Naive thymus-derived CD8-positive, alpha-beta T cell (primary cell): ENCODE data around the gene TMEM164. TPM values are rescaled to one million over a fixed set of nuclear protein-coding genes. Genes with fewer than 3 reads are reported as not detected.

Source experiments
- ATAC-seq, 2 donors: fragments of 150-1000 bp; cut with Tn5 transposase in 1 of 2; sonication (Bioruptor Pico), chemical (Tn5 transposase) in 1 of 2; 1 replicate in 1 of 2; 2 replicates in 1 of 2; pipeline ENCODE4 v1.10.0; 2021; ENCODE audit warnings: mild to moderate bottlenecking in 2 of 2, moderate library complexity in 2 of 2
- POLR2A ChIA-PET: fragments of 350-600 bp; sonication (Branson Sonifier 250); formaldehyde crosslinking; loops from one replicate; lab custom pipeline; 2021; ENCODE audit warnings: antibody characterized with exemption; lab: Charles Lee
- DNase-seq, 10 donors: peaks; one replicate each; pipeline versions ENCODE4 v3.0.0 to v3.0.0-alpha.2; 2020 to 2022
- H3K27ac Mint-ChIP-seq, 10 donors: one replicate each; pipeline ENCODE4 v1.8.0; 2020 to 2022; ENCODE audit warnings: mild to moderate bottlenecking in 10 of 10, mixed read lengths in 10 of 10, moderate library complexity in 4 of 10, inconsistent platforms in 1 of 10
- H3K27me3 Mint-ChIP-seq, 5 donors: one replicate each; pipeline ENCODE4 v1.8.0; 2021 to 2022; ENCODE audit warnings: mixed read lengths in 5 of 5
- H3K36me3 Mint-ChIP-seq, 3 donors: one replicate each; pipeline ENCODE4 v1.8.0; 2020 to 2022; ENCODE audit warnings: mixed read lengths in 3 of 3, mild to moderate bottlenecking in 2 of 3, inconsistent platforms in 1 of 3
- H3K4me1 Mint-ChIP-seq, 4 donors: one replicate each; pipeline ENCODE4 v1.8.0; 2021 to 2022; ENCODE audit warnings: mixed read lengths in 4 of 4
- H3K4me3 Mint-ChIP-seq, 10 donors: one replicate each; pipeline ENCODE4 v1.8.0; 2020 to 2022; ENCODE audit warnings: mild to moderate bottlenecking in 10 of 10, mixed read lengths in 10 of 10, moderate library complexity in 6 of 10, inconsistent platforms in 1 of 10
- H3K9me3 Mint-ChIP-seq, 9 donors: one replicate each; pipeline ENCODE4 v1.8.0; 2020 to 2022; ENCODE audit warnings: mixed read lengths in 9 of 9, mild to moderate bottlenecking in 3 of 9, inconsistent platforms in 1 of 9, moderate library complexity in 1 of 9
- polyA plus RNA-seq, 3 donors: library from polyadenylated mRNA; unstranded; fragments of 300-500 nt; fragmentation: Illumina TruSeq; gene quantifications; one replicate each; pipeline ENCODE4 v1.2.3, GENCODE V29; 2021
- total RNA-seq, 8 experiments: library from RNA in 2 of 8; stranded (reverse) in 2 of 8; gene quantifications; one replicate each; pipeline ENCODE4 v1.2.3 and lab custom pipeline; 2021 to 2026

The TMEM164 gene
- total and polyA plus RNA-seq, 5 experiments from 2014 or later: 0.66 to 18.3 (median 1.4) TPM

GRCh38 chrX:110026099-110026844 lies 23.4 kb downstream of the TMEM164 start:
- Mint-ChIP-seq H3K27ac (peak overlapping the region in 1 of 10 donors; percentile 30), H3K9me3 (no peaks in the 10 kb centered on the region), H3K27me3 (no peaks in the 10 kb centered on the region), H3K4me1 (peaks cover 5 to 29% (median 26%) of the 10 kb centered on the region in 4 donors), H3K4me3 (no peak overlapping the region), H3K36me3 (peaks cover 0 to 20% (median 0%) of the 10 kb centered on the region in 3 donors)
- DNase-seq (no peak), ATAC-seq (no peak)
- POLR2A ChIA-PET: no interaction called here

GRCh38 chrX:110032534-110033147 lies 29.7 kb downstream of the TMEM164 start:
- POLR2A ChIA-PET: no interaction called here
- H3K27ac Mint-ChIP-seq: no peak overlapping the region
- no peak overlapping the region for H3K4me3 Mint-ChIP-seq
- peaks cover 0 to 10% (median 0%) of the 10 kb centered on the region in 3 donors for H3K36me3 Mint-ChIP-seq
- no peak for ATAC-seq
- H3K9me3 Mint-ChIP-seq: peaks cover 0 to 3% (median 0%) of the 10 kb centered on the region in 9 donors
- DNase-seq: no peak
- peaks cover 7 to 24% (median 18%) of the 10 kb centered on the region in 4 donors for H3K4me1 Mint-ChIP-seq
- H3K27me3 Mint-ChIP-seq: no peaks in the 10 kb centered on the region

- H3K4me1 Mint-ChIP-seq: peaks cover 4 to 16% (median 12%) of the 10 kb centered on the region in 4 donors
- H3K27ac Mint-ChIP-seq: no peak overlapping the region
- no peak for DNase-seq
- H3K27me3 Mint-ChIP-seq: no peaks in the 10 kb centered on the region
- H3K4me3 Mint-ChIP-seq: no peak overlapping the region
- H3K9me3 Mint-ChIP-seq: peaks cover 0 to 3% (median 0%) of the 10 kb centered on the region in 9 donors
- POLR2A ChIA-PET: no interaction called here
- ATAC-seq: no peak
- peaks cover 0 to 11% (median 4%) of the 10 kb centered on the region in 3 donors for H3K36me3 Mint-ChIP-seq
Observed at GRCh38 chrX:110034036-110034435, 31.1 kb downstream of the TMEM164 start.

GRCh38 chrX:110036162-110037033 lies 33.5 kb downstream of the TMEM164 start:
- peaks cover 6 to 16% (median 11%) of the 10 kb centered on the region in 4 donors for H3K4me1 Mint-ChIP-seq
- peaks cover 0 to 17% (median 4%) of the 10 kb centered on the region in 3 donors for H3K36me3 Mint-ChIP-seq
- DNase-seq: no peak
- no peak for ATAC-seq
- H3K27me3 Mint-ChIP-seq: no peaks in the 10 kb centered on the region
- peaks cover 0 to 3% (median 0%) of the 10 kb centered on the region in 9 donors for H3K9me3 Mint-ChIP-seq
- POLR2A ChIA-PET: no interaction called here
- H3K4me3 Mint-ChIP-seq: no peak overlapping the region
- H3K27ac Mint-ChIP-seq: no peak overlapping the region

GRCh38 chrX:110037178-110037577 lies 34.3 kb downstream of the TMEM164 start:
- DNase-seq (no peak), ATAC-seq (no peak)

GRCh38 chrX:110038900-110039299 lies 36.0 kb downstream of the TMEM164 start:
- no peak for ATAC-seq
- POLR2A ChIA-PET: no interaction called here
- no peaks in the 10 kb centered on the region for H3K27me3 Mint-ChIP-seq

More at GRCh38 chrX:110037178-110037577, 34.3 kb downstream of the TMEM164 start:
- Mint-ChIP-seq H3K4me3 (no peak overlapping the region), H3K4me1 (peaks cover 6 to 18% (median 14%) of the 10 kb centered on the region in 4 donors), H3K27ac (no peak overlapping the region), H3K9me3 (peaks cover 0 to 3% (median 0%) of the 10 kb centered on the region in 9 donors), H3K27me3 (no peaks in the 10 kb centered on the region), H3K36me3 (peaks cover 0 to 17% (median 4%) of the 10 kb centered on the region in 3 donors)
- POLR2A ChIA-PET: no interaction called here

GRCh38 chrX:110041980-110042379 lies 39.1 kb downstream of the TMEM164 start:
- no peak overlapping the region for H3K27ac Mint-ChIP-seq
- no peaks in the 10 kb centered on the region for H3K9me3 Mint-ChIP-seq
- H3K4me1 Mint-ChIP-seq: peaks cover 6 to 26% (median 25%) of the 10 kb centered on the region in 4 donors
- no peaks in the 10 kb centered on the region for H3K27me3 Mint-ChIP-seq
- POLR2A ChIA-PET: no interaction called here
- DNase-seq (no peak), ATAC-seq (no peak)
- no peak overlapping the region for H3K4me3 Mint-ChIP-seq
- peaks cover 0 to 20% (median 4%) of the 10 kb centered on the region in 3 donors for H3K36me3 Mint-ChIP-seq

More at GRCh38 chrX:110038900-110039299, 36.0 kb downstream of the TMEM164 start:
- H3K9me3 Mint-ChIP-seq: peaks cover 0 to 3% (median 0%) of the 10 kb centered on the region in 9 donors
- peaks cover 5 to 34% (median 25%) of the 10 kb centered on the region in 4 donors for H3K4me1 Mint-ChIP-seq
- no peak overlapping the region for H3K27ac Mint-ChIP-seq
- H3K36me3 Mint-ChIP-seq: peaks cover 0 to 15% (median 4%) of the 10 kb centered on the region in 3 donors
- no peak for DNase-seq
- no peak overlapping the region for H3K4me3 Mint-ChIP-seq

GRCh38 chrX:110042496-110042895 lies 39.6 kb downstream of the TMEM164 start:
- Mint-ChIP-seq H3K9me3 (no peaks in the 10 kb centered on the region), H3K27ac (no peak overlapping the region), H3K4me3 (no peak overlapping the region), H3K36me3 (peaks cover 0 to 20% (median 4%) of the 10 kb centered on the region in 3 donors), H3K27me3 (no peaks in the 10 kb centered on the region), H3K4me1 (peaks cover 5 to 25% (median 23%) of the 10 kb centered on the region in 4 donors)
- POLR2A ChIA-PET: no interaction called here
- no peak for DNase-seq
- ATAC-seq: no peak

GRCh38 chrX:110043506-110043905 lies 40.6 kb downstream of the TMEM164 start:
- POLR2A ChIA-PET: no interaction called here
- peaks cover 0 to 19% (median 1%) of the 10 kb centered on the region in 3 donors for H3K36me3 Mint-ChIP-seq
- H3K27me3 Mint-ChIP-seq: no peaks in the 10 kb centered on the region
- DNase-seq (no peak), ATAC-seq (no peak)
- H3K4me1 Mint-ChIP-seq: peaks cover 6 to 30% (median 26%) of the 10 kb centered on the region in 4 donors
- peak overlapping the region in 1 of 10 donors; percentile 38 for H3K4me3 Mint-ChIP-seq
- H3K9me3 Mint-ChIP-seq: no peaks in the 10 kb centered on the region
- H3K27ac Mint-ChIP-seq: peak overlapping the region in 1 of 10 donors; percentile 38

- DNase-seq: no peak
- Mint-ChIP-seq H3K27ac (peak overlapping the region in 1 of 10 donors; percentile 45), H3K9me3 (no peaks in the 10 kb centered on the region), H3K36me3 (peaks cover 0 to 18% (median 0%) of the 10 kb centered on the region in 3 donors), H3K4me3 (no peak overlapping the region), H3K27me3 (no peaks in the 10 kb centered on the region), H3K4me1 (peaks cover 6 to 35% (median 26%) of the 10 kb centered on the region in 4 donors)
- POLR2A ChIA-PET: interaction anchor here (0.7 kb wide), 1 partner anchor 325 kb away, joined by 3 read pairs; no protein-coding TSS in a partner anchor
- ATAC-seq: no peak
Observed at GRCh38 chrX:110044346-110045249, 41.7 kb downstream of the TMEM164 start.

- H3K9me3 Mint-ChIP-seq: no peaks in the 10 kb centered on the region
- peaks cover 0 to 16% (median 0%) of the 10 kb centered on the region in 3 donors for H3K36me3 Mint-ChIP-seq
- POLR2A ChIA-PET: no interaction called here
- no peaks in the 10 kb centered on the region for H3K27me3 Mint-ChIP-seq
- H3K4me1 Mint-ChIP-seq: peaks cover 6 to 36% (median 29%) of the 10 kb centered on the region in 4 donors
- H3K4me3 Mint-ChIP-seq: no peak overlapping the region
- DNase-seq (no peak), ATAC-seq (no peak)
- H3K27ac Mint-ChIP-seq: peak overlapping the region in 3 of 10 donors; percentile 7 to 45 (median 16)
Observed at GRCh38 chrX:110045421-110045820, 42.5 kb downstream of the TMEM164 start.
